Neural crest cell (in vitro differentiated cells): Measurements from ENCODE around the gene FBXW5. TPM values are rescaled to one million over a fixed set of nuclear protein-coding genes. Genes with fewer than 3 reads are reported as not detected.

Experiments used
- DNase-seq: peaks from one replicate; pipeline ENCODE4 v3.0.0; 2021; ENCODE audit warnings: low read depth, mixed read lengths, low spot score
- H3K27ac Mint-ChIP-seq: one replicate; pipeline ENCODE4 v1.8.0; 2021; ENCODE audit warnings: mild to moderate bottlenecking, mixed read lengths; ENCODE audit not compliant: unreplicated experiment
- H3K27me3 Mint-ChIP-seq: 2 replicates; pipeline ENCODE4 v1.8.0; 2021; ENCODE audit warnings: low read depth, mild to moderate bottlenecking, mixed read lengths
- H3K36me3 Mint-ChIP-seq: 2 replicates; pipeline ENCODE4 v1.8.0; 2021; ENCODE audit warnings: low read depth, mild to moderate bottlenecking, mixed read lengths
- H3K4me1 Mint-ChIP-seq: 2 replicates; pipeline ENCODE4 v1.8.0; 2021; ENCODE audit warnings: mixed read lengths
- H3K4me3 Mint-ChIP-seq: one replicate; pipeline ENCODE4 v1.8.0; 2021; ENCODE audit warnings: mild to moderate bottlenecking, mixed read lengths
- H3K9me3 Mint-ChIP-seq: 2 replicates; pipeline ENCODE4 v1.8.0; 2021; ENCODE audit warnings: mixed read lengths
- CTCF ChIP-seq: fragments of 200-600 bp; sonication (generic); conservative IDR thresholded peaks from 2 replicates; pipeline ENCODE4 v1.5.0; 2021; ENCODE audit warnings: antibody characterized with exemption, mild to moderate bottlenecking
- total RNA-seq: library from RNA; stranded (reverse); gene quantifications from 2 replicates; pipeline ENCODE4 v1.2.1, GENCODE V29; 2021

Gene FBXW5
- total RNA-seq, 1 donor from 2014 or later: 81.2 TPM

GRCh38 chr9:136952321-136952850 is 7.8 kb upstream of the FBXW5 start:
- peaks cover 7% of the 10 kb centered on the region for H3K9me3 Mint-ChIP-seq
- H3K27ac Mint-ChIP-seq: no peak overlapping the region
- no peaks in the 10 kb centered on the region for H3K36me3 Mint-ChIP-seq
- H3K4me1 Mint-ChIP-seq: peaks cover 4% of the 10 kb centered on the region
- DNase-seq: no peak
- no peak for TF ChIP-seq CTCF
- H3K4me3 Mint-ChIP-seq: no peak overlapping the region
- H3K27me3 Mint-ChIP-seq: no peaks in the 10 kb centered on the region

- Mint-ChIP-seq H3K4me1 (peaks cover 4% of the 10 kb centered on the region), H3K27ac (no peak within 1 kb of the TSS), H3K36me3 (no peaks in the 10 kb centered on the region), H3K9me3 (peaks cover 6% of the 10 kb centered on the region), H3K27me3 (no peaks in the 10 kb centered on the region), H3K4me3 (peak within 1 kb of the TSS; percentile 38)
- TF ChIP-seq CTCF: no peak
- DNase-seq: no peak
These were observed 7.2 kb upstream of the FBXW5 start, which contains the start of gene LCN12 for GRCh38 chr9:136951541-136952320. TSS of gene LCN12 (plus strand) at chr9:136952273. CDS start at chr9:136952328, 55 bp downstream.

- no peak for DNase-seq
- H3K4me3 Mint-ChIP-seq: peak overlapping the region; percentile 84
- TF ChIP-seq CTCF: no peak
- no peaks in the 10 kb centered on the region for H3K27me3 Mint-ChIP-seq
- H3K9me3 Mint-ChIP-seq: no peaks in the 10 kb centered on the region
- H3K4me1 Mint-ChIP-seq: peaks cover 4% of the 10 kb centered on the region
- peak overlapping the region; percentile 78 for H3K27ac Mint-ChIP-seq
- no peaks in the 10 kb centered on the region for H3K36me3 Mint-ChIP-seq
These were observed 6.2 kb upstream of the FBXW5 start for GRCh38 chr9:136950656-136951276.

GRCh38 chr9:136949817-136950655 is 5.5 kb upstream of the FBXW5 start:
- no peaks in the 10 kb centered on the region for H3K36me3 Mint-ChIP-seq
- H3K4me1 Mint-ChIP-seq: peaks cover 4% of the 10 kb centered on the region
- H3K4me3 Mint-ChIP-seq: peak overlapping the region; percentile 84
- H3K27me3 Mint-ChIP-seq: no peaks in the 10 kb centered on the region
- H3K27ac Mint-ChIP-seq: peak overlapping the region; percentile 78
- H3K9me3 Mint-ChIP-seq: no peaks in the 10 kb centered on the region
- peak; percentile 29 for TF ChIP-seq CTCF
- peak; percentile 83 for DNase-seq

GRCh38 chr9:136949239-136949816 is 4.8 kb upstream of the FBXW5 start:
- H3K4me3 Mint-ChIP-seq: peak overlapping the region; percentile 84
- H3K4me1 Mint-ChIP-seq: peaks cover 4% of the 10 kb centered on the region
- no peaks in the 10 kb centered on the region for H3K9me3 Mint-ChIP-seq
- H3K27ac Mint-ChIP-seq: no peak overlapping the region
- no peaks in the 10 kb centered on the region for H3K36me3 Mint-ChIP-seq
- no peaks in the 10 kb centered on the region for H3K27me3 Mint-ChIP-seq
- no peak for TF ChIP-seq CTCF
- no peak for DNase-seq
